ENCODE data around the gene SRL. TPM values are rescaled to one million over a fixed set of nuclear protein-coding genes. Genes with fewer than 3 reads are reported as not detected.

Gene SRL
- total and polyA plus RNA-seq, 2 experiments from 2014 or later: not detected

DNA sequence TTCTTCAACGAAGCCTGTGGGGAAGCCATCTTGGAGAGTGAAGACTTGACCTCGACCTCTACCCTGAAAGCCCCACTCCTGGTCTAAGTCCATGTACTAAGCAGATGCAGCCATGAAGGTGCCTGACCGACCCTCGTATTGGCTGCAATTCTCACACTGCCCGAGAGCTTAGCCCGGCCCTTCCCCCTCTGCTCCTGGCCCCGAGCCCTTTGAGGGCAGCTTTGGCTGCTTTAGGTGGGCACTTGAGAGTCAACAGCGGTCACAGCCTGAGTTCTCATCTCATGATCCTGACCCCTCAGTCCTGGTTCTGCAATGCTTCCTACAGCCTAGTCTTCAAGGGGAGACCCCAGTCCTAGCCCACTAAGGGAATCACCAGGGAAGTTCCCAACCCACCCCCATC is 35.9 kb downstream of the SRL start (continued):
- TF ChIP-seq, protein P1, sequence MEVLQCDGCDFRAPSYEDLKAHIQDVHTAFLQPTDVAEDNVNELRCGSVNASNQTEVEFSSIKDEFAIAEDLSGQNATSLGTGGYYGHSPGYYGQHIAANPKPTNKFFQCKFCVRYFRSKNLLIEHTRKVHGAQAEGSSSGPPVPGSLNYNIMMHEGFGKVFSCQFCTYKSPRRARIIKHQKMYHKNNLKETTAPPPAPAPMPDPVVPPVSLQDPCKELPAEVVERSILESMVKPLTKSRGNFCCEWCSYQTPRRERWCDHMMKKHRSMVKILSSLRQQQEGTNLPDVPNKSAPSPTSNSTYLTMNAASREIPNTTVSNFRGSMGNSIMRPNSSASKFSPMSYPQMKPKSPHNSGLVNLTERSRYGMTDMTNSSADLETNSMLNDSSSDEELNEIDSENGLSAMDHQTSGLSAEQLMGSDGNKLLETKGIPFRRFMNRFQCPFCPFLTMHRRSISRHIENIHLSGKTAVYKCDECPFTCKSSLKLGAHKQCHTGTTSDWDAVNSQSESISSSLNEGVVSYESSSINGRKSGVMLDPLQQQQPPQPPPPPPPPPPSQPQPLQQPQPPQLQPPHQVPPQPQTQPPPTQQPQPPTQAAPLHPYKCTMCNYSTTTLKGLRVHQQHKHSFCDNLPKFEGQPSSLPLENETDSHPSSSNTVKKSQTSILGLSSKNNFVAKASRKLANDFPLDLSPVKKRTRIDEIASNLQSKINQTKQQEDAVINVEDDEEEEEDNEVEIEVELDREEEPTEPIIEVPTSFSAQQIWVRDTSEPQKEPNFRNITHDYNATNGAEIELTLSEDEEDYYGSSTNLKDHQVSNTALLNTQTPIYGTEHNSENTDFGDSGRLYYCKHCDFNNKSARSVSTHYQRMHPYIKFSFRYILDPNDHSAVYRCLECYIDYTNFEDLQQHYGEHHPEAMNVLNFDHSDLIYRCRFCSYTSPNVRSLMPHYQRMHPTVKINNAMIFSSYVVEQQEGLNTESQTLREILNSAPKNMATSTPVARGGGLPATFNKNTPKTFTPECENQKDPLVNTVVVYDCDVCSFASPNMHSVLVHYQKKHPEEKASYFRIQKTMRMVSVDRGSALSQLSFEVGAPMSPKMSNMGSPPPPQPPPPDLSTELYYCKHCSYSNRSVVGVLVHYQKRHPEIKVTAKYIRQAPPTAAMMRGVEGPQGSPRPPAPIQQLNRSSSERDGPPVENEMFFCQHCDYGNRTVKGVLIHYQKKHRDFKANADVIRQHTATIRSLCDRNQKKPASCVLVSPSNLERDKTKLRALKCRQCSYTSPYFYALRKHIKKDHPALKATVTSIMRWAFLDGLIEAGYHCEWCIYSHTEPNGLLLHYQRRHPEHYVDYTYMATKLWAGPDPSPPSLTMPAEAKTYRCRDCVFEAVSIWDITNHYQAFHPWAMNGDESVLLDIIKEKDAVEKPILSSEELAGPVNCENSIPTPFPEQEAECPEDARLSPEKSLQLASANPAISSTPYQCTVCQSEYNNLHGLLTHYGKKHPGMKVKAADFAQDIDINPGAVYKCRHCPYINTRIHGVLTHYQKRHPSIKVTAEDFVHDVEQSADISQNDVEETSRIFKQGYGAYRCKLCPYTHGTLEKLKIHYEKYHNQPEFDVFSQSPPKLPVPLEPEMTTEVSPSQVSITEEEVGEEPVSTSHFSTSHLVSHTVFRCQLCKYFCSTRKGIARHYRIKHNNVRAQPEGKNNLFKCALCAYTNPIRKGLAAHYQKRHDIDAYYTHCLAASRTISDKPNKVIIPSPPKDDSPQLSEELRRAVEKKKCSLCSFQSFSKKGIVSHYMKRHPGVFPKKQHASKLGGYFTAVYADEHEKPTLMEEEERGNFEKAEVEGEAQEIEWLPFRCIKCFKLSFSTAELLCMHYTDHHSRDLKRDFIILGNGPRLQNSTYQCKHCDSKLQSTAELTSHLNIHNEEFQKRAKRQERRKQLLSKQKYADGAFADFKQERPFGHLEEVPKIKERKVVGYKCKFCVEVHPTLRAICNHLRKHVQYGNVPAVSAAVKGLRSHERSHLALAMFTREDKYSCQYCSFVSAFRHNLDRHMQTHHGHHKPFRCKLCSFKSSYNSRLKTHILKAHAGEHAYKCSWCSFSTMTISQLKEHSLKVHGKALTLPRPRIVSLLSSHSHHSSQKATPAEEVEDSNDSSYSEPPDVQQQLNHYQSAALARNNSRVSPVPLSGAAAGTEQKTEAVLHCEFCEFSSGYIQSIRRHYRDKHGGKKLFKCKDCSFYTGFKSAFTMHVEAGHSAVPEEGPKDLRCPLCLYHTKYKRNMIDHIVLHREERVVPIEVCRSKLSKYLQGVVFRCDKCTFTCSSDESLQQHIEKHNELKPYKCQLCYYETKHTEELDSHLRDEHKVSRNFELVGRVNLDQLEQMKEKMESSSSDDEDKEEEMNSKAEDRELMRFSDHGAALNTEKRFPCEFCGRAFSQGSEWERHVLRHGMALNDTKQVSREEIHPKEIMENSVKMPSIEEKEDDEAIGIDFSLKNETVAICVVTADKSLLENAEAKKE (CRISPR knock-in tag; IDR thresholded peaks at IDR 0.05): no peak
- TF ChIP-seq STAT1 (IDR thresholded peaks at IDR 0.05; ENCODE audit: unreplicated experiment): no peak
- no peak for TF ChIP-seq ETS1 (IDR thresholded peaks at IDR 0.05)
- TF ChIP-seq EZH2 (IDR thresholded peaks at IDR 0.05; ENCODE audit: low read depth, unreplicated experiment): no peak
- no peak for TF ChIP-seq CREB1 (CRISPR knock-in tag; IDR thresholded peaks at IDR 0.05; ENCODE audit: low read depth)
- TF ChIP-seq JUNB (IDR thresholded peaks at IDR 0.05; ENCODE audit: unreplicated experiment): no peak

GRCh38 chr16:4204521-4204920 is 37.4 kb downstream of the SRL start:
- Histone ChIP-seq H3K36me3 (ENCODE audit: insufficient read depth) (no peaks in the 10 kb centered on the region), H3K27me3 (ENCODE audit: insufficient read depth) (no peaks in the 10 kb centered on the region), H3K4me2 (no peak overlapping the region), H3K27ac (ENCODE audit: low read depth) (no peak overlapping the region), H2AFZ (no peak overlapping the region), H3K79me2 (replicated peaks; ENCODE audit: insufficient read depth) (no peaks in the 10 kb centered on the region), H3K4me1 (ENCODE audit: insufficient read depth) (no peaks in the 10 kb centered on the region), H3K4me3 (no peak overlapping the region), H3F3A (replicated peaks; ENCODE audit: low read depth) (no peaks in the 10 kb centered on the region), H4K20me1 (replicated peaks; ENCODE audit: insufficient read depth) (no peaks in the 10 kb centered on the region), H3K9me2 (ENCODE audit: insufficient read depth) (no peaks in the 10 kb centered on the region)
- Mint-ChIP-seq H3K36me3 (ENCODE audit: low read depth) (no peaks in the 10 kb centered on the region), H3K4me3 (no peak overlapping the region), H3K9me3 (no peaks in the 10 kb centered on the region), H3K27me3 (ENCODE audit: insufficient read depth, low read depth, poor library complexity) (peaks cover 11% of the 10 kb centered on the region), H3K27ac (no peak overlapping the region), H3K4me1 (0 out of 3 replicates have a peak, but pooled peaks cover 3% of the 10 kb centered on the region)
- ATAC-seq: no peak
- TF ChIP-seq, protein P1 (CRISPR knock-in tag; IDR thresholded peaks at IDR 0.05): no peak
- TF ChIP-seq STAT1 (IDR thresholded peaks at IDR 0.05; ENCODE audit: unreplicated experiment) (no peak), ZNF114 (CRISPR knock-in tag; IDR thresholded peaks at IDR 0.05) (no peak)
- DNase-seq (ENCODE audit: low spot score): no peak

Measured in GM23338 (cell line).